ENCODE data around the gene SLC25A21.
"Not testable (repeated sequence)": the region's sequence is repeated elsewhere in the genome, so short reads cannot be mapped to it uniquely, and the experiment has no call there.

SLC25A21 gene

DNA sequence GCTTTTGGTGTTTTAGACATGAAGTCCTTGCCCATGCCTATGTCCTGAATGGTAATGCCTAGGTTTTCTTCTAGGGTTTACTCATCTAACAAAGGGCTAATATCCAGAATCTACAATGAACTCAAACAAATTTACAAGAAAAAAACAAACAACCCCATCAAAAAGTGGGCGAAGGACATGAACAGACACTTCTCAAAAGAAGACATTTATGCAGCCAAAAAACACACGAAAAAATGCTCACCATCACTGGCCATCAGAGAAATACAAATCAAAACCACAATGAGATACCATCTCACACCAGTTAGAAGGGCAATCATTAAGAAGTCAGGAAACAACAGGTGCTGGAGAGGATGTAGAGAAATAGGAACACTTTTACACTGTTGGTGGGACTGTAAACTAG, 10.1 kb downstream of the SLC25A21 start:
- not testable (repeated sequence) for H3K9me3 ChIP-seq (ENCODE audit: insufficient read depth, low read depth, low read length); H3K27ac ChIP-seq (ENCODE audit: low read length); H3K4me3 ChIP-seq (ENCODE audit: low read length); H3K4me1 ChIP-seq (ENCODE audit: insufficient read depth, low read length); H3K9ac ChIP-seq (ENCODE audit: low read depth, low read length); H3K36me3 ChIP-seq (ENCODE audit: insufficient read depth, low read depth, low read length); H3K27me3 ChIP-seq (ENCODE audit: insufficient read depth, low read length)

GRCh38 chr14:37157987-37158386, 14.4 kb downstream of the SLC25A21 start:
- H3K4me1 ChIP-seq (ENCODE audit: insufficient read depth, low read length): no peaks in the 10 kb centered on the region
- H3K9me3 ChIP-seq (ENCODE audit: insufficient read depth, low read depth, low read length): no peaks in the 10 kb centered on the region
- H3K36me3 ChIP-seq (ENCODE audit: insufficient read depth, low read depth, low read length): no peaks in the 10 kb centered on the region
- H3K27ac ChIP-seq (ENCODE audit: low read length): no peak overlapping the region
- no peaks in the 10 kb centered on the region for H3K27me3 ChIP-seq (ENCODE audit: insufficient read depth, low read length)
- H3K9ac ChIP-seq (ENCODE audit: low read depth, low read length): no peak overlapping the region
- H3K4me3 ChIP-seq (ENCODE audit: low read length): no peak overlapping the region

DNA sequence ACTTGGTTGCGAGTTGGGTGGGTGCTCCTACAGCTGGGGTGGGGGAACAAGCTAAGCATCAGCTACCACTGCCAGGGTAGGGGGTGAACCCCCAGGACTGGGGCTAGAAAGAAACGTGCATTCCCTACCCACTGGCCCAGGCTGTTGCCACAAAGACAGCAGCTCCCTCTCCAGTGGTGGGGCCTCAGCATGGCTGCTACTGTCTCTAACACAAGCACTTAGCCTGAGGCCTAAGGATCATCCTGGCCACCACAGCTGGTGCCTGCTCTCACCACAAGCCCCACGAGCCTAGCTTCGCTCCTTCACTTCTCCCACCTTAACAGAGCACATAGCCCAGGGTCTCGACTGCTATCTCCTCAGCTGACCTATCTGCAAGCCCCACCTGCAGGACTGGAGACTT, 18.9 kb downstream of the SLC25A21 start:
- no peaks in the 10 kb centered on the region for H3K4me1 ChIP-seq (ENCODE audit: insufficient read depth, low read length)
- no peaks in the 10 kb centered on the region for H3K9me3 ChIP-seq (ENCODE audit: insufficient read depth, low read depth, low read length)
- H3K27me3 ChIP-seq (ENCODE audit: insufficient read depth, low read length): no peaks in the 10 kb centered on the region
- no peak overlapping the region for H3K4me3 ChIP-seq (ENCODE audit: low read length)
- H3K27ac ChIP-seq (ENCODE audit: low read length): no peak overlapping the region
- H3K36me3 ChIP-seq (ENCODE audit: insufficient read depth, low read depth, low read length): no peaks in the 10 kb centered on the region
- no peak overlapping the region for H3K9ac ChIP-seq (ENCODE audit: low read depth, low read length)

DNA sequence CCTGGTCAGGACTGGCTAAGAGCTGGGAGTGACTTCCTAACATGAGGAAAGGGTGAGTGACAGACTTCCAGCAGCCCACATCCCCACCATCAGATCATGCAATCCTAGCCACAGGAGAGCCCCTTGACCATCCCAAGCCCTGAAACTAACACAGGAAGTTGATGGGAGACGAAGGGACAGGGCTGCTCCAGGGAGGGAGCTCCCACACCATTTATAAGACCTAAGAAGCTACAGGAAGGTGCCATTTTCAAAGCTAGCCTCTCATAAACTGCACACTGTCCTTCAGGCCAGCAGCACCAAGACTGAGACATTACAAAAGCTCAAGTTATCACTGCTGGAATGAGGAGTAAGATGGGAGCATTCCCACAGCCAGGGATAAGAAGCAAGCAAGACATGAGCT, 19.4 kb downstream of the SLC25A21 start:
- H3K9ac ChIP-seq (ENCODE audit: low read depth, low read length): no peak overlapping the region
- no peak overlapping the region for H3K4me3 ChIP-seq (ENCODE audit: low read length)
- H3K36me3 ChIP-seq (ENCODE audit: insufficient read depth, low read depth, low read length): no peaks in the 10 kb centered on the region
- no peaks in the 10 kb centered on the region for H3K27me3 ChIP-seq (ENCODE audit: insufficient read depth, low read length)
- no peaks in the 10 kb centered on the region for H3K9me3 ChIP-seq (ENCODE audit: insufficient read depth, low read depth, low read length)
- H3K4me1 ChIP-seq (ENCODE audit: insufficient read depth, low read length): no peaks in the 10 kb centered on the region
- H3K27ac ChIP-seq (ENCODE audit: low read length): no peak overlapping the region

DNA sequence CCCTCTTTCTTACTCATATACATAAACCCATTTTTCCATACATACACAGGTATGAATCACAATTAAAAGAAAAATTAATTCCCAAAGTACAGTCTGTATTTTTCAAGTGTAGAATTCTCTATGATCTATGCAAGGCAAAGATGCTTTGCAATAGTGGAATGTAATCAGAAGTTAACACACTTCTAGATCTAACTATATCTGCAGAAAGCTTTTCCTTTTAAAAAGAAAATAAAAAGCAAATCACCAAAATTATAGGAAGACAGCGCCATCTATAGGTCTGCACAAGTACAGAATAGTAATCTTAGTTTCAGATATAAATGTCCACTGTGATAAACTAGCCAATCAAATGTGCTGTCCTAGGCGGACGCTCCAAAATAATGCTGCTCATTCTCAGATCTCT, 22.0 kb downstream of the SLC25A21 start:
- no peaks in the 10 kb centered on the region for H3K36me3 ChIP-seq (ENCODE audit: insufficient read depth, low read depth, low read length)

GRCh38 chr14:37147310-37147880, 25.0 kb downstream of the SLC25A21 start:
- H3K27ac ChIP-seq (ENCODE audit: low read length): no peak overlapping the region
- H3K4me1 ChIP-seq (ENCODE audit: insufficient read depth, low read length): no peaks in the 10 kb centered on the region

More for the DNA sequence above, 22.0 kb downstream of the SLC25A21 start:
- Histone ChIP-seq H3K27ac (ENCODE audit: low read length) (no peak overlapping the region), H3K9ac (ENCODE audit: low read depth, low read length) (no peak overlapping the region), H3K4me1 (ENCODE audit: insufficient read depth, low read length) (no peaks in the 10 kb centered on the region), H3K4me3 (ENCODE audit: low read length) (no peak overlapping the region), H3K27me3 (ENCODE audit: insufficient read depth, low read length) (no peaks in the 10 kb centered on the region), H3K9me3 (ENCODE audit: insufficient read depth, low read depth, low read length) (no peaks in the 10 kb centered on the region)

GRCh38 chr14:37146438-37146837, 26.0 kb downstream of the SLC25A21 start:
- not testable (repeated sequence) for H3K9me3 ChIP-seq (ENCODE audit: insufficient read depth, low read depth, low read length); H3K9ac ChIP-seq (ENCODE audit: low read depth, low read length); H3K4me3 ChIP-seq (ENCODE audit: low read length); H3K27ac ChIP-seq (ENCODE audit: low read length); H3K27me3 ChIP-seq (ENCODE audit: insufficient read depth, low read length); H3K4me1 ChIP-seq (ENCODE audit: insufficient read depth, low read length); H3K36me3 ChIP-seq (ENCODE audit: insufficient read depth, low read depth, low read length)

More at GRCh38 chr14:37147310-37147880, 25.0 kb downstream of the SLC25A21 start:
- Histone ChIP-seq H3K9ac (ENCODE audit: low read depth, low read length) (no peak overlapping the region), H3K36me3 (ENCODE audit: insufficient read depth, low read depth, low read length) (no peaks in the 10 kb centered on the region), H3K27me3 (ENCODE audit: insufficient read depth, low read length) (no peaks in the 10 kb centered on the region), H3K9me3 (ENCODE audit: insufficient read depth, low read depth, low read length) (no peaks in the 10 kb centered on the region), H3K4me3 (ENCODE audit: low read length) (no peak overlapping the region)

GRCh38 chr14:37145395-37145794, 27.0 kb downstream of the SLC25A21 start:
- Histone ChIP-seq H3K27ac (ENCODE audit: low read length) (no peak overlapping the region), H3K4me1 (ENCODE audit: insufficient read depth, low read length) (peaks cover 5% of the 10 kb centered on the region; the same call in 1 of the 2 replicates), H3K36me3 (ENCODE audit: insufficient read depth, low read depth, low read length) (no peaks in the 10 kb centered on the region), H3K27me3 (ENCODE audit: insufficient read depth, low read length) (no peaks in the 10 kb centered on the region), H3K9me3 (ENCODE audit: insufficient read depth, low read depth, low read length) (no peaks in the 10 kb centered on the region), H3K9ac (ENCODE audit: low read depth, low read length) (no peak overlapping the region), H3K4me3 (ENCODE audit: low read length) (no peak overlapping the region)

GRCh38 chr14:37144729-37145363, 27.6 kb downstream of the SLC25A21 start:
- no peaks in the 10 kb centered on the region for H3K9me3 ChIP-seq (ENCODE audit: insufficient read depth, low read depth, low read length)
- peaks cover 5% of the 10 kb centered on the region; the same call in 1 of the 2 replicates for H3K4me1 ChIP-seq (ENCODE audit: insufficient read depth, low read length)
- H3K27ac ChIP-seq (ENCODE audit: low read length): no peak overlapping the region
- no peaks in the 10 kb centered on the region for H3K27me3 ChIP-seq (ENCODE audit: insufficient read depth, low read length)
- no peaks in the 10 kb centered on the region for H3K36me3 ChIP-seq (ENCODE audit: insufficient read depth, low read depth, low read length)
- H3K4me3 ChIP-seq (ENCODE audit: low read length): no peak overlapping the region
- no peak overlapping the region for H3K9ac ChIP-seq (ENCODE audit: low read depth, low read length)

DNA sequence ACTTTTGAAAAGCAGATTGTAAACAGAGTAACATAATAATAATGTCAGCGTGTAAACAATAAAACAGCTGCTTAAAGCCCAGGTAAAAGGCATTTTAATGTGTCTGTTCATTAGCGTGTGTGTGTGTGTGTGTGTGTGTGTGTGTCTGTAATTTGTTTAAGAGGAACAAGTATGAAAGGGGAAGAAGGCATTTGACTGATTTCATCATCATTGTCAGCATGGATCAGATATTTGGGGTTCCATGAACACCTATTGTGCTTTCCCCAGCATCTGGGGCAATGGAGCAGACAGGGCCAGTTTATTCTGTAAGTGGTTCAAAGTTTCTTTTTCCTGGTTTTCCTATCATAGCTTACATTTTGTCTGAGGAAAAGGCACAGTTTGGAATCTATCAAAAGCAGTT, 28.9 kb downstream of the SLC25A21 start:
- Histone ChIP-seq H3K27ac (ENCODE audit: low read length) (no peak overlapping the region), H3K4me1 (ENCODE audit: insufficient read depth, low read length) (peaks cover 5% of the 10 kb centered on the region; the same call in 1 of the 2 replicates), H3K27me3 (ENCODE audit: insufficient read depth, low read length) (no peaks in the 10 kb centered on the region), H3K9me3 (ENCODE audit: insufficient read depth, low read depth, low read length) (no peaks in the 10 kb centered on the region), H3K36me3 (ENCODE audit: insufficient read depth, low read depth, low read length) (no peaks in the 10 kb centered on the region), H3K4me3 (ENCODE audit: low read length) (no peak overlapping the region), H3K9ac (ENCODE audit: low read depth, low read length) (no peak overlapping the region)

DNA sequence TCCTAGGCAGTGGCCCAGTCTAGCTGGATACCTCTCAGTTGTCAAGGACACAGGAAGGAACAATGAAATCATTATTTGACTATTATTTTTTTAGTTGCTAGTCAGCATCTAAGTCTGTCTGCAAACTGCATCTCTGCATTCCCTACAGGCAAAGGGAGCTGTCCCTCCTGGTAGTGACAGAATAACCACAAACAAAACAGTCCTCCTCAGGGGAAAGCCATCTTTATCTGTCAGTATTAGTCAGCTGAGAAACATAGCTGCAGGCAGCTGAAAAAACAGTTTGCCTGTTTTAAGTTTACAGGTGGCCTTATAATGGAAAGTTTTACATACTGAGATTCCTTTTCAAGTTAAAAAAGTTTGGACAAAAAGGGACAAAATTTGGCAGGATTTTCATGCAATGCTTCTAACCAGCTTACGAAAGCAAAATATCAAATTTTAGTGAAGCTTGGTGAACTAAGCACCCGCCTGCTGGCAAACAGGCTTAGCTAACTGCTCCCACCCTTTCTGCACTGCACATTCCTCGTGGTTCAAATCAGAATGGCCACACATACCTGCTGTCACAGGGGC, 29.5 kb downstream of the SLC25A21 start:
- peaks cover 5% of the 10 kb centered on the region; the same call in 1 of the 2 replicates for H3K4me1 ChIP-seq (ENCODE audit: insufficient read depth, low read length)
- H3K36me3 ChIP-seq (ENCODE audit: insufficient read depth, low read depth, low read length): no peaks in the 10 kb centered on the region
- no peak overlapping the region for H3K9ac ChIP-seq (ENCODE audit: low read depth, low read length)
- H3K27me3 ChIP-seq (ENCODE audit: insufficient read depth, low read length): no peaks in the 10 kb centered on the region
- H3K27ac ChIP-seq (ENCODE audit: low read length): no peak overlapping the region
- no peaks in the 10 kb centered on the region for H3K9me3 ChIP-seq (ENCODE audit: insufficient read depth, low read depth, low read length)
- no peak overlapping the region for H3K4me3 ChIP-seq (ENCODE audit: low read length)

DNA sequence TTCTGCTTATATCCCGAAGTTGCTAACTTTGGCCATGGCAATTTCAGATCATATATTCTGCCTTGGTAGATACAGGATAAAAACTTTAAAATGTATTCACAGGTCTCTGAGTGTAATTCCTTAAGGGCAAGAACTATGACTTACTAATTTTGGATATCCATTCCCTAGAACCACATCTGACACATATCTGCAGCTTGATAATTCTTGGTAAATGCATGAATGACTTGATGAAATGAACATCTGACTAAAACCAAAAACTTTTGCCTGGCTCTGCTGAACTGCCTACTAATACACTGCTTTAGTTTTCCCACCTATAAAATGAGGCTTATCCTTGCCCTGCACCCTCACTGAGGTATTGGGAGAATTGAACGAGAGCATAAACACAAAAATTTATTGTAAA, 32.2 kb downstream of the SLC25A21 start:
- Histone ChIP-seq H3K9me3 (ENCODE audit: insufficient read depth, low read depth, low read length) (no peaks in the 10 kb centered on the region), H3K27me3 (ENCODE audit: insufficient read depth, low read length) (no peaks in the 10 kb centered on the region), H3K36me3 (ENCODE audit: insufficient read depth, low read depth, low read length) (no peaks in the 10 kb centered on the region), H3K4me1 (ENCODE audit: insufficient read depth, low read length) (peaks cover 5% of the 10 kb centered on the region; the same call in 1 of the 2 replicates), H3K9ac (ENCODE audit: low read depth, low read length) (no peak overlapping the region), H3K4me3 (ENCODE audit: low read length) (no peak overlapping the region), H3K27ac (ENCODE audit: low read length) (no peak overlapping the region)

All from iPS-20b (cell line).